Occipital lobe (tissue), 1 donor: ENCODE data around the gene CALHM5. TPM values are rescaled to one million over a fixed set of nuclear protein-coding genes. Genes with fewer than 3 reads are reported as not detected.

ENCODE experiments used
- total RNA-seq: library from RNA; depleted of rRNA; stranded (reverse); fragments of >200 nt; gene quantifications from one replicate; pipeline ENCODE4 v1.2.3, GENCODE V29; 2014

Gene CALHM5
- total RNA-seq, 1 donor from 2014 or later, result 0.78 TPM

Other genes with a start within 250 kb of the CALHM5 start
- 205 TPM for gene TSPYL1, start 231.7 kb upstream of the CALHM5 start, total RNA-seq
- gene DSE, start 140.7 kb upstream of the CALHM5 start, total RNA-seq, result 26.2 TPM
- 2.7 TPM for gene CALHM6, start 50.3 kb upstream of the CALHM5 start, total RNA-seq
- not detected for gene TRAPPC3L, start 34.0 kb downstream of the CALHM5 start, total RNA-seq
- gene CALHM4, start 42.1 kb downstream of the CALHM5 start, total RNA-seq, result not detected
- 33.4 TPM for gene RWDD1, start 59.9 kb downstream of the CALHM5 start, total RNA-seq
- gene RSPH4A, start 104.8 kb downstream of the CALHM5 start, total RNA-seq, result 2.7 TPM
- gene ZUP1, start 157.1 kb downstream of the CALHM5 start, total RNA-seq, result 47.1 TPM
- gene KPNA5, start 169.6 kb downstream of the CALHM5 start, total RNA-seq, result 96.7 TPM